Ovary (tissue), 10 donors: ENCODE results near the gene PLEKHM3. TPM values are rescaled to one million over a fixed set of nuclear protein-coding genes. Genes with fewer than 3 reads are reported as not detected.

Source experiments
- DNase-seq, 5 donors: peaks; one replicate each; pipeline ENCODE4 v3.0.0-alpha.2; 2019 to 2020
- H3K27ac ChIP-seq, 2 donors: fragments of 200-600 bp; one replicate each; pipeline versions ENCODE4 v1.5.1 to v1.8.0; 2019 to 2022
- H3K27me3 ChIP-seq: fragments of 200-600 bp; one replicate; pipeline ENCODE4 v1.8.0; 2022
- H3K36me3 ChIP-seq: fragments of 200-600 bp; sonication (generic); one replicate; pipeline ENCODE4 v1.5.1; 2019
- H3K4me1 ChIP-seq: one replicate; pipeline ENCODE4 v1.8.1; 2013; ENCODE audit warnings: mild to moderate bottlenecking, moderate library complexity; ENCODE audit not compliant: insufficient read depth
- H3K4me3 ChIP-seq: fragments of 200-600 bp; sonication (generic); one replicate; pipeline ENCODE4 v1.5.1; 2017
- H3K9me3 ChIP-seq, 2 donors: fragments of 200-600 bp in 1 of 2; sonication (generic) in 1 of 2; one replicate each; pipeline versions ENCODE4 v1.5.1 to v1.8.1; 2013 to 2019; ENCODE audit warnings: mild to moderate bottlenecking in 1 of 2, moderate library complexity in 1 of 2
- EP300 ChIP-seq: sonication (generic); formaldehyde crosslinking; IDR thresholded peaks from one replicate; pipeline ENCODE4 v1.6.1; 2017; ENCODE audit warnings: antibody characterized with exemption
- POLR2A ChIP-seq: fragments of 450-650 bp; IDR thresholded peaks from one replicate; pipeline ENCODE4 v1.6.1; 2017; ENCODE audit warnings: antibody characterized with exemption, mild to moderate bottlenecking, moderate library complexity
- WGBS, 3 donors: extraction: QIAGEN DNeasy Blood & Tissue Kit in 1 of 3; methylation state at CpG; one replicate each; pipeline versions ENCODE4 v1.1.5 to v1.1.7; 2013 to 2017; 5-methylcytosine and 5-hydroxymethylcytosine counted together
- intact Hi-C, 4 donors: fragments of 100-400 bp; cut with DNase I; formaldehyde crosslinking; loops; one replicate each; pipeline versions ENCODE4 v1.11.0 to v1.15.1; 2022 to 2023
- long read RNA-seq, 3 donors: library from polyadenylated mRNA in 2 of 3; unstranded in 2 of 3; transcript quantifications; one replicate each; pipeline ENCODE4 v2.0.0 and lab custom pipeline, GENCODE V29; 2021 to 2026
- polyA plus RNA-seq, 2 donors: library from polyadenylated mRNA; stranded (reverse); fragments of 200-250 nt in 1 of 2; fragments of 350-450 nt in 1 of 2; fragmentation: Illumina TruSeq in 1 of 2; extraction: RNeasy Lipid Tissue Mini Kit (QIAGEN cat#74804) in 1 of 2; gene quantifications; one replicate each; pipeline ENCODE4 v1.2.3, GENCODE V29; 2013 to 2014
- total RNA-seq, 7 donors: library from RNA; depleted of rRNA in 2 of 7; stranded (reverse); fragments of >200 nt in 2 of 7; fragmentation: NEBNext Ultra II Directional in 3 of 7; extraction: Animal tissue kit (Norgen Biotek cat#: 25700) in 3 of 7; gene quantifications; one replicate each; pipeline versions ENCODE4 v1.1.0 to v1.2.4, GENCODE V29; 2016 to 2023
- TF ChIP-seq, protein P1 (sequence below), 3 donors: fragments of 450-650 bp in 2 of 3; fragments of 200-600 bp in 1 of 3; IDR thresholded peaks; one replicate each; pipeline versions ENCODE4 v1.5.1 to v1.8.0; 2016 to 2022; ENCODE audit warnings: antibody characterized with exemption in 3 of 3, mild to moderate bottlenecking in 1 of 3
- donor health status: DM: no; HTN: no; CAD: no; lungs with moderate emphysema.
- donor health status: DM: no; HTN: no; CAD: no.
- donor health status: Bipolar disorder and iron deficiency.
- donor health status: DM: yes; HTN: yes; CAD: no.
- donor health status: DM: no; HTN: no; CAD: no.
- donor health status: DM: yes; HTN: yes; CAD: no.

The PLEKHM3 gene, protein sequence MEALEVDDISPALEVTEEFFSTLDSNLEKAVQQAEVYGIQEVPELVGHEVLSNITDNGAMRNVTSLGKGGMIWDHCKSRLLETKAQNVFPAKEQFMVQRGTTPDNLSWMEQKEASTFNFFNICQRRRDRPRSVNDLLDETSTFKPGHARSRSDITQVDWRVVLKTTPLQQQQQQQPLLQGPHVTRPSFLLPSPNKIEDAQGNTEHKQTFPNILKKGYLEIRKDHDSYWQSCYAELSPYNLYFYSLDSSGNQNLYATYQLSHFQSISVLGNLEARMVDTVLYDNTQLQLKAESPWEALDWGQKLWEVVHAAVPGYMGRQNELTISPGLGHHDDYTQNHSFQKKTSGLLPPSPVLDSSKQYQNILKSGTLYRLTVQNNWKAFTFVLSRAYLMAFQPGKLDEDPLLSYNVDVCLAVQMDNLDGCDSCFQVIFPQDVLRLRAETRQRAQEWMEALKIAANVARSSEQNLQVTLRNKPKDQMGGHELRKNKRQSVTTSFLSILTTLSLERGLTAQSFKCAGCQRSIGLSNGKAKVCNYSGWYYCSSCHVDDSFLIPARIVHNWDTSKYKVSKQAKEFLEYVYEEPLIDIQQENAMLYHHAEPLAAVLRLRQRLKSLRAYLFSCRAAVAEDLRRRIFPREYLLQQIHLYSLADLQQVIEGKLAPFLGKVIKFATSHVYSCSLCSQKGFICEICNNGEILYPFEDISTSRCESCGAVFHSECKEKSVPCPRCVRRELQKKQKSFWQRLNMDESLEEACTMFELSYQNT
- total RNA-seq, result 10 to 100 TPM; 11.6 to 26.1 (median 14.3) TPM
- 10 to 100 TPM in 1 of 2 donors, 1 to 10 TPM in 1; 6.5 to 14.6 TPM for polyA plus RNA-seq
- long read RNA-seq, donor 1, partial matches to known transcripts, result 2 of 9 reads
- long read RNA-seq, donor 1, other reads (novel, unspliced or antisense), result 7 of 9 reads
- long read RNA-seq, donor 2, full-length matches to known transcripts, result 2 of 2 reads
- long read RNA-seq, donor 2, partial matches to known transcripts, result 0 of 2 reads
- long read RNA-seq, donor 2, other reads (novel, unspliced or antisense), result 0 of 2 reads
- long read RNA-seq, donor 3, partial matches to known transcripts, result 1 of 5 reads
- long read RNA-seq, donor 3, other reads (novel, unspliced or antisense), result 4 of 5 reads

DNA sequence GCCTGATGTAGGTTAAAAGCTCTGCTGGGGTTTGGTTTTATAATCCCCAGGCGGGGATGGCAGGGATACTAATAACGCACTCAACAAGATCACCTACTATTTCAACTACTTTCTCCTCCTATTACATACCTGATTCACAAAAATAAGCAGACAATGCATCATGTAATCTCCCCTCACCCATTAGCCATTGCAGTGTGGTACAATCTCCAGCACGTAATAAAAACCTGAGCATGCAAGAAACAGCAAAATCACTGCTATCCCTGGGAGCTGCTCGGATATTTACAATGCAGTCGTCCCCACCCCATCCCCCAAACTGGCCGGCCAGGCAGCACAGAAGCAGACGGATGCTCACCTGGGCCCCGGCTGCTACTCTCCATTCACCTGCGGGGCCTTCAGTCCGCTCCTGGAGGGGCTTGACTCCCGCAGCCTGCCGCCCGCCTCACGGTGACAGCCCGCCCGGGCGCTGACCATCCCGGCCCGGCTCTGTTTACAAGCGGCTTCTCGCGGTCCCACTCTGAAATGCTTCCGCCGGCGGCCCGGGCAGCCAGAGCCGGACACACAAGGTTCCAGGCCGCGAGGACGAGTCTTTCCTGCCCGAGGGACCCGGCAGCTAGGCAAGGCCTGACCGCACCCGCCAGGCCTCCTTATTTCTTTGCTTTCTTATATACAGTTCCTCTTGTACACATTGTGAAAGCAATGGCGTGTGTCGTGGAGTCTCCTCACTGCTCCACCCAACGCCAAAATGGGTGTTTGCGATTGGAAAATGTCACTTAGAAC lies at the start of gene PLEKHM3:
TSS of gene PLEKHM3 (minus strand) at position 491 of the 777 bp plus-strand sequence. CDS start 23,888 bp downstream, outside the sequence.
- TF ChIP-seq EP300 (no peak), POLR2A (peak; percentile 40)
- peak; percentile 79 to 91 (median 85) for DNase-seq
- no peaks in the 10 kb centered on the region for H3K36me3 ChIP-seq
- intact Hi-C loops, result no loop called here
- H3K4me3 ChIP-seq, result peak within 1 kb of the TSS; percentile 90
- H3K9me3 ChIP-seq, result no peaks in the 10 kb centered on the region
- peak within 1 kb of the TSS; percentile 15 to 63 for H3K27ac ChIP-seq
- 1 to 2% (median 2%) methylated on average over 38 of the region's 38 CpGs for WGBS, 3 donors
- peaks cover 5% of the 10 kb centered on the region for H3K4me1 ChIP-seq
- no peaks in the 10 kb centered on the region for H3K27me3 ChIP-seq

DNA sequence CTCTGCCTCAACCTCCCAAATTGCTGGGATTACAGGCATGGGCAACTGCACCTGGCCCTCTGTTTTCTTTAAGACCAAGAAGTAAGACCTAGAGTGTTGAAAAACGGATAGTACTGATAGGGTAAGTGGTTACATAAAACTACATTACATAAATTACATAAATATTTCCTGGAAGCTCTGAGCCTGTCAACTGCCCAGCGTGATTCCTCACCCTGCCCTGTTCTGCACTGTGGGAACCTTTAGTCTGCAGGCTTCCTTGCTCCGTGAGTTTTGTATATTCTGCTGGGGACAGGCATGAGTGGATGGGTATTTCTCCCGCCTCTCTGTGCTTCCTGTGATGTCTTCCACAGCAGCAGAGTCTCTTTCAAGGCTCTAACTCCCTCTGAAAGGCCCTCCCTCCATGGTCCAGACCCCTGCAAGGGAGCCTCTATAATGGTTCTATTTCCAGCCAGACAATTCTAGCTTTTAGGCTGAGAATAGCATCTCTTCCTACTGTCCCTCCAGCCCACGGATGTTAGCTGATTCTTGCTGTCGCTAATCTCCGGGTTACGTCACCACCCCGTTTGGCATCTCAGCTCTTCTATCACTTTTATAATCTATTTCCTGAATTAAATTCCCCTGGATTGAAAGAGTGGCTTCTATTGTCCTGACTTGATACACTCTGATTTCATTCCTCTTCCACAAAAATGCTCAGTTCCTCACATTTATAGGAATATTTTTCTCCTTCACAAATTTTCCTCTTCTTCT lies 49.5 kb upstream of the PLEKHM3 start:
- DNase-seq, result no peak
- Histone ChIP-seq H3K4me3 (no peak overlapping the region), H3K27me3 (no peaks in the 10 kb centered on the region), H3K9me3 (no peaks in the 10 kb centered on the region), H3K36me3 (no peaks in the 10 kb centered on the region), H3K27ac (no peak overlapping the region), H3K4me1 (no peaks in the 10 kb centered on the region)
- intact Hi-C loops, result loop anchor here in 2 of 4 donors (5.0 to 10.0 kb wide), 2 partner anchors 327 to 330 kb away; no protein-coding TSS in a partner anchor
- WGBS, 3 donors, result 46 to 56% (median 49%) methylated on average over 9 of the region's 9 CpGs
- no peak for TF ChIP-seq EP300
- TF ChIP-seq POLR2A, result no peak
- TF ChIP-seq, protein P1, sequence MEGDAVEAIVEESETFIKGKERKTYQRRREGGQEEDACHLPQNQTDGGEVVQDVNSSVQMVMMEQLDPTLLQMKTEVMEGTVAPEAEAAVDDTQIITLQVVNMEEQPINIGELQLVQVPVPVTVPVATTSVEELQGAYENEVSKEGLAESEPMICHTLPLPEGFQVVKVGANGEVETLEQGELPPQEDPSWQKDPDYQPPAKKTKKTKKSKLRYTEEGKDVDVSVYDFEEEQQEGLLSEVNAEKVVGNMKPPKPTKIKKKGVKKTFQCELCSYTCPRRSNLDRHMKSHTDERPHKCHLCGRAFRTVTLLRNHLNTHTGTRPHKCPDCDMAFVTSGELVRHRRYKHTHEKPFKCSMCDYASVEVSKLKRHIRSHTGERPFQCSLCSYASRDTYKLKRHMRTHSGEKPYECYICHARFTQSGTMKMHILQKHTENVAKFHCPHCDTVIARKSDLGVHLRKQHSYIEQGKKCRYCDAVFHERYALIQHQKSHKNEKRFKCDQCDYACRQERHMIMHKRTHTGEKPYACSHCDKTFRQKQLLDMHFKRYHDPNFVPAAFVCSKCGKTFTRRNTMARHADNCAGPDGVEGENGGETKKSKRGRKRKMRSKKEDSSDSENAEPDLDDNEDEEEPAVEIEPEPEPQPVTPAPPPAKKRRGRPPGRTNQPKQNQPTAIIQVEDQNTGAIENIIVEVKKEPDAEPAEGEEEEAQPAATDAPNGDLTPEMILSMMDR (IDR thresholded peaks at IDR 0.05), result no peak

DNA sequence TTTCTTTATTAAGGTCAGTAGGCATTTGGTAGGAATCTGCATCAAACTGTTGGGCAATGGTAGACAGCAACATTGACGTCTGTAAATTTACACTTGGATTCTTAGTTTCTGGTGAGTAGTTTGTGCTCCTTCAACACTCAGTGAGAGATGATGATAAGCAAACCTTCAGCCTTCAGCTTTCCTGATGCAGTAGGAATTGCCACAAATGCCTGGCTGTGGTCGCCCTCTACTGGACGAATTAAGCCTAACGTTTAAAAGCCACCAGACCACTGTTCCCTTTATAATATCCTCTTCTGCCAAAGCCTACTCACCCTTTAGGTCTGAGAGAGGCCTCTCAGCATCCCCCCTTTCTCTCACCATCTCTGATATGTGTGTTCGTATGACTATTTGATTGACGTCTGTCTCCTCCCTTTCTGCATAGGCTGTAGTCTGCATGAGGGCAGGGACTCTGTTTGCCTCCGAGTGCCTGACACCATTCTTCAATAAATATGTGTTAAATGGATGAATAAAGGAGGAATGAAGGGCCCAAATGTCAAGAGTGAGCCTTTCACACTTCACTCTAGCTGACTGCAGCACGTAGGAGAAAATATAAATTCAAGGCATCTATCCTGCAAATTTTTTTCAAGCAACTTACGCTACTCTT lies 47.0 kb upstream of the PLEKHM3 start:
- intact Hi-C loops, result loop anchor here in 3 of 4 donors (2.0 to 10.0 kb wide), 3 partner anchors 325 to 328 kb away; no protein-coding TSS in a partner anchor
- Histone ChIP-seq H3K9me3 (no peaks in the 10 kb centered on the region), H3K4me3 (no peak overlapping the region), H3K4me1 (no peaks in the 10 kb centered on the region), H3K36me3 (no peaks in the 10 kb centered on the region), H3K27me3 (no peaks in the 10 kb centered on the region), H3K27ac (no peak overlapping the region)
- peak; percentile 46 to 74 (median 61) for DNase-seq
- WGBS, 3 donors, result 22 to 25% (median 23%) methylated on average over 9 of the region's 9 CpGs
- TF ChIP-seq EP300, result no peak
- no peak for TF ChIP-seq POLR2A
- TF ChIP-seq, protein P1 (IDR thresholded peaks at IDR 0.05), result peak; percentile 51 to 70 (median 66)

DNA sequence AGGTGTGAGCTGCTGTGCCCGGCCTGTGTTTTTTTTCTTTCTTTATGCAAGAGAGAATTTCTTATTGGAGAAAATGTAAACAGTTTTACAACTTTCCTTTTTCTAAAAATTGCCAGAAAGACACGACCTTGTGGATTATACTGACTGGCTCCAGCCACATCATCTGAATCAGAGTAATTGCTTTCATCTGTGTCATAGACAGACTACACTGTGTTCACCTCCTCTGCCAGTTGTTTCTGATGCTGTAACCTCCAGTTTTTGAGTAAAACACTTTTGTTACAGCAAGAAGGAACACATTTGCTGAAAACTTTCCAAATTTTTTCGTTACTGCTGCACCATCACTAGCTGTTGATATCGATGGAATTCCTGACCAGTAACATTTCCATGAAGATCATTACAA lies 43.9 kb upstream of the PLEKHM3 start:
- Histone ChIP-seq H3K27me3 (no peaks in the 10 kb centered on the region), H3K27ac (no peak overlapping the region), H3K9me3 (no peaks in the 10 kb centered on the region), H3K36me3 (no peaks in the 10 kb centered on the region), H3K4me1 (no peaks in the 10 kb centered on the region), H3K4me3 (no peak overlapping the region)
- no peak for DNase-seq
- TF ChIP-seq POLR2A, result no peak
- TF ChIP-seq EP300, result no peak
- TF ChIP-seq, protein P1 (IDR thresholded peaks at IDR 0.05), result no peak
- intact Hi-C loops, result no loop called here
- 34 to 53% (median 36%) methylated on average over 4 of the region's 4 CpGs for WGBS, 3 donors
